Neural progenitor cell (in vitro differentiated cells): ENCODE data around the gene ATP5F1C.

Experiments
- CTCF ChIP-seq: fragments of 200-600 bp; sonication (generic); IDR thresholded peaks from 2 replicates; pipeline ENCODE4 v1.5.1; 2017; ENCODE audit warnings: antibody characterized with exemption, mild to moderate bottlenecking
- EZH2 ChIP-seq: fragments of 200-600 bp; sonication (generic); IDR thresholded peaks from 2 replicates; pipeline ENCODE4 v1.6.1; 2017; ENCODE audit warnings: antibody characterized with exemption, mild to moderate bottlenecking, moderate library complexity

GRCh38 chr10:7855205-7855604 lies 67.2 kb downstream of the ATP5F1C start:
- TF ChIP-seq CTCF: no peak
- no peak for TF ChIP-seq EZH2
